Thyroid gland (tissue), 4 donors: Measurements from ENCODE around the gene MOSPD3. TPM values are rescaled to one million over a fixed set of nuclear protein-coding genes. Genes with fewer than 3 reads are reported as not detected.

Source experiments
- DNase-seq, 2 donors: peaks; one replicate each; pipeline ENCODE4 v3.0.0-alpha.2; 2019
- H3K27ac ChIP-seq, 3 donors: fragments of 200-600 bp; sonication (generic); 1 replicate in 2 of 3; 2 replicates in 1 of 3; pipeline ENCODE4 v1.5.1; 2016 to 2019; ENCODE audit warnings: mild to moderate bottlenecking in 1 of 3, moderate library complexity in 1 of 3
- H3K27me3 ChIP-seq: fragments of 200-600 bp; sonication (generic); one replicate; pipeline ENCODE4 v1.5.1; 2019
- H3K36me3 ChIP-seq, 2 donors: fragments of 200-600 bp; sonication (generic); one replicate each; pipeline ENCODE4 v1.5.1; 2016 to 2019
- H3K4me1 ChIP-seq, 2 donors: fragments of 200-600 bp; sonication (generic); one replicate each; pipeline ENCODE4 v1.5.1; 2017 to 2019
- H3K4me3 ChIP-seq, 3 donors: fragments of 200-600 bp; sonication (generic); replicated peaks in 1 of 3; 1 replicate in 2 of 3; 2 replicates in 1 of 3; pipeline ENCODE4 v1.5.1; 2016; ENCODE audit warnings: mild to moderate bottlenecking in 1 of 3
- H3K9me3 ChIP-seq: fragments of 200-600 bp; sonication (generic); one replicate; pipeline ENCODE4 v1.5.1; 2017
- POLR2A ChIP-seq, 2 donors: fragments of 450-650 bp; IDR thresholded peaks; one replicate each; pipeline ENCODE4 v1.6.1; 2017; ENCODE audit warnings: antibody characterized with exemption in 2 of 2, mild to moderate bottlenecking in 2 of 2, moderate library complexity in 1 of 2
- WGBS, 2 donors: methylation state at CpG; one replicate each; pipeline ENCODE4 v1.1.5; 2017; 5-methylcytosine and 5-hydroxymethylcytosine counted together
- intact Hi-C: fragments of 100-400 bp; cut with DNase I; formaldehyde crosslinking; loops from one replicate; pipeline ENCODE4 v1.15.1; 2023
- total RNA-seq, 4 donors: library from RNA; depleted of rRNA; stranded (reverse); fragments of >200 nt; gene quantifications; one replicate each; pipeline ENCODE4 v1.2.3, GENCODE V29; 2016
- TF ChIP-seq, protein P1 (sequence below), 6 experiments: fragments of 200-600 bp in 3 of 6; fragments of 450-650 bp in 3 of 6; sonication (generic) in 3 of 6; IDR thresholded peaks; one replicate each; pipeline ENCODE4 v1.5.1; 2016 to 2019; ENCODE audit warnings: antibody characterized with exemption in 6 of 6, mild to moderate bottlenecking in 2 of 6, inconsistent platforms in 1 of 6, moderate library complexity in 1 of 6

The MOSPD3 gene
- total RNA-seq, 4 donors from 2014 or later: 9.1 to 22.7 (median 12.3) TPM

- Histone ChIP-seq H3K27me3 (no peaks in the 10 kb centered on the region), H3K36me3 (no peaks in the 10 kb centered on the region), H3K9me3 (no peaks in the 10 kb centered on the region), H3K4me1 (peaks cover 7% of the 10 kb centered on the region in 2 donors), H3K27ac (peak overlapping the region; percentile 39 to 71 (median 70)), H3K4me3 (peak overlapping the region in 1 of 3 donors; percentile 54)
- 51 to 58% methylated on average over 15 to 21 of the region's 21 CpGs for WGBS, 2 donors
- peak; percentile 51 to 54 for DNase-seq
- no peak for TF ChIP-seq POLR2A (IDR thresholded peaks at IDR 0.05)
- TF ChIP-seq, protein P1, sequence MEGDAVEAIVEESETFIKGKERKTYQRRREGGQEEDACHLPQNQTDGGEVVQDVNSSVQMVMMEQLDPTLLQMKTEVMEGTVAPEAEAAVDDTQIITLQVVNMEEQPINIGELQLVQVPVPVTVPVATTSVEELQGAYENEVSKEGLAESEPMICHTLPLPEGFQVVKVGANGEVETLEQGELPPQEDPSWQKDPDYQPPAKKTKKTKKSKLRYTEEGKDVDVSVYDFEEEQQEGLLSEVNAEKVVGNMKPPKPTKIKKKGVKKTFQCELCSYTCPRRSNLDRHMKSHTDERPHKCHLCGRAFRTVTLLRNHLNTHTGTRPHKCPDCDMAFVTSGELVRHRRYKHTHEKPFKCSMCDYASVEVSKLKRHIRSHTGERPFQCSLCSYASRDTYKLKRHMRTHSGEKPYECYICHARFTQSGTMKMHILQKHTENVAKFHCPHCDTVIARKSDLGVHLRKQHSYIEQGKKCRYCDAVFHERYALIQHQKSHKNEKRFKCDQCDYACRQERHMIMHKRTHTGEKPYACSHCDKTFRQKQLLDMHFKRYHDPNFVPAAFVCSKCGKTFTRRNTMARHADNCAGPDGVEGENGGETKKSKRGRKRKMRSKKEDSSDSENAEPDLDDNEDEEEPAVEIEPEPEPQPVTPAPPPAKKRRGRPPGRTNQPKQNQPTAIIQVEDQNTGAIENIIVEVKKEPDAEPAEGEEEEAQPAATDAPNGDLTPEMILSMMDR (IDR thresholded peaks at IDR 0.05): no peak
- intact Hi-C loops: no loop called here
These were observed 9.2 kb upstream of the MOSPD3 start for GRCh38 chr7:100602889-100603725.

- Histone ChIP-seq H3K27me3 (no peaks in the 10 kb centered on the region), H3K36me3 (no peaks in the 10 kb centered on the region), H3K4me1 (peaks cover 7% of the 10 kb centered on the region in 2 donors), H3K27ac (peak overlapping the region; percentile 39 to 71 (median 70)), H3K9me3 (no peaks in the 10 kb centered on the region), H3K4me3 (peak overlapping the region in 2 of 3 donors; percentile 48 to 54)
- intact Hi-C loops: no loop called here
- no peak for DNase-seq
- 16 to 31% methylated on average over 3 to 7 of the region's 10 CpGs for WGBS, 2 donors
- TF ChIP-seq, protein P1 (IDR thresholded peaks at IDR 0.05): no peak
- TF ChIP-seq POLR2A (IDR thresholded peaks at IDR 0.05): no peak
These were observed 8.7 kb upstream of the MOSPD3 start for GRCh38 chr7:100603726-100604027.

GRCh38 chr7:100604028-100604975 lies 8.0 kb upstream of the MOSPD3 start:
- H3K36me3 ChIP-seq: no peaks in the 10 kb centered on the region
- intact Hi-C loops: no loop called here
- peak; percentile 65 to 66 for DNase-seq
- WGBS, 2 donors: 0 to 7% methylated on average over 15 to 29 of the region's 70 CpGs
- peak overlapping the region; percentile 43 to 71 (median 70) for H3K27ac ChIP-seq
- TF ChIP-seq, protein P1 (IDR thresholded peaks at IDR 0.05): peak in 3 of 6 experiments; percentile 13 to 32 (median 29)
- TF ChIP-seq POLR2A (IDR thresholded peaks at IDR 0.05): peak in 1 of 2 donors; percentile 45
- H3K4me3 ChIP-seq: peak overlapping the region; percentile 47 to 54 (median 48)
- no peaks in the 10 kb centered on the region for H3K27me3 ChIP-seq
- H3K4me1 ChIP-seq: peaks cover 7% of the 10 kb centered on the region in 2 donors
- H3K9me3 ChIP-seq: no peaks in the 10 kb centered on the region

DNA sequence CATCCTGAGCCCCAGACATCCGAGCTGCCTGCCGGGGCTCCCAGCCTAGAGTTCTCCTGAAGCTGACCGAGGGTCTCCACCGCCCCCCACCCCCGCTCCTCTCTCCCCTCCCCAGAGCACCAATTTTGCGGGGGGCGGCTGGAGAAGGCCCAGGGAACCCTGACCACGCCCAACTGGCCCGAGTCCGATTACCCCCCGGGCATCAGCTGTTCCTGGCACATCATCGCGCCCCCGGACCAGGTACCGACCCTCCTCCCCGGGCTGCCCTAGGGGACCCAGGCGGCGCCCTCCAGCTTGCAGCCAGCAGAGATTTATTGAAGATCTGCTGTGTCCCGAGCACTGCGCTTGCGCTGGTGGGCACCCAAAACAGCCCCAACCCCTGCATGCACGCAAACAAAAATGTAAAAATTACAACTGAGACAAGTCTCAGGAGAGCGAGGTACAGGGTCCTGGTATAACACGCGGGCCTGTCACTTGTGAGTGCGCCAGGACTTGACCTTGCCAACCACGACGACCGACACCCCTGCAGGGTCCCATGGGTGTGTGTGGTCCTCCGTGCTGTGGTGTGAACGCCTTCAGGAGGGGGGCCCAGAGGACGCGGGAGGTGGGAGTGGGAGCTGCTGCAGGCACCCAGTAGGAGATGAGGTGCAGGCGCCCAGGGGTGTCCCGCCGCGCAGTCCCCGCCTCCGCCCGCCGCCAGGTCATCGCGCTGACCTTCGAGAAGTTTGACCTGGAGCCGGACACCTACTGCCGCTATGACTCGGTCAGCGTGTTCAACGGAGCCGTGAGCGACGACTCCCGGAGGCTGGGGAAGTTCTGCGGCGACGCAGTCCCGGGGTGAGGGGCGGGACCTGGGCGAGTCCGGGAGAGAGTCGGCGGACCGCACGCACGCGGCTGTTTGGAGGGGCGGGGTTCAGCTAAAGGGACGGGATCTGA lies 7.1 kb upstream of the MOSPD3 start:
- no peaks in the 10 kb centered on the region for H3K36me3 ChIP-seq
- peak; percentile 51 to 59 for DNase-seq
- H3K27me3 ChIP-seq: no peaks in the 10 kb centered on the region
- peak overlapping the region; percentile 10 to 54 (median 16) for H3K4me3 ChIP-seq
- TF ChIP-seq, protein P1 (IDR thresholded peaks at IDR 0.05): no peak
- TF ChIP-seq POLR2A (IDR thresholded peaks at IDR 0.05): no peak
- H3K27ac ChIP-seq: peak overlapping the region in 2 of 3 donors; percentile 43 to 53
- peaks cover 7% of the 10 kb centered on the region in 2 donors for H3K4me1 ChIP-seq
- 4 to 22% methylated on average over 27 to 43 of the region's 68 CpGs for WGBS, 2 donors
- no peaks in the 10 kb centered on the region for H3K9me3 ChIP-seq
- intact Hi-C loops: no loop called here
